MM.1S (cell line): ENCODE data around the gene THOC2.

Experiments
- DNase-seq: peaks from one replicate; pipeline ENCODE4 v3.0.0-alpha.2; 2015
- H2AFZ ChIP-seq: fragments of 300-600 bp; sonication (generic); 2 replicates; pipeline ENCODE4 v1.6.0; 2016; ENCODE audit warnings: antibody characterized with exemption, low read length
- H3F3A ChIP-seq: fragments of 300-600 bp; sonication (generic); 2 replicates; pipeline ENCODE4 v1.6.1; 2016; ENCODE audit warnings: mild to moderate bottlenecking, antibody characterized with exemption, low read length, moderate library complexity, mixed read lengths; ENCODE audit not compliant: insufficient read depth
- H3K27ac ChIP-seq: fragments of 300-600 bp; sonication (generic); 2 replicates; pipeline ENCODE4 v1.5.1; 2016; ENCODE audit warnings: mild to moderate bottlenecking, low read length
- H3K27me3 ChIP-seq: fragments of 300-600 bp; sonication (generic); replicated peaks from 2 replicates; pipeline ENCODE4 v1.6.0; 2016; ENCODE audit warnings: low read length; ENCODE audit not compliant: insufficient read depth
- H3K36me3 ChIP-seq: fragments of 300-600 bp; sonication (generic); replicated peaks from 2 replicates; pipeline ENCODE4 v1.6.1; 2016; ENCODE audit warnings: mild to moderate bottlenecking, low read length, mixed read lengths; ENCODE audit not compliant: insufficient read depth
- H3K4me1 ChIP-seq: fragments of 300-600 bp; sonication (generic); 2 replicates; pipeline ENCODE4 v1.6.1; 2016; ENCODE audit warnings: low read length, mixed read lengths
- H3K4me2 ChIP-seq: fragments of 300-600 bp; sonication (generic); 2 replicates; pipeline ENCODE4 v1.6.0; 2016; ENCODE audit warnings: low read depth, low read length
- H3K4me3 ChIP-seq: fragments of 300-600 bp; sonication (generic); 2 replicates; pipeline ENCODE4 v1.5.1; 2016; ENCODE audit warnings: low read length, mixed read lengths
- H3K79me2 ChIP-seq: fragments of 300-600 bp; sonication (generic); 2 replicates; pipeline ENCODE4 v1.6.1; 2016; ENCODE audit warnings: mixed run types, low read length, mixed read lengths
- H3K9ac ChIP-seq: fragments of 300-600 bp; sonication (generic); 2 replicates; pipeline ENCODE4 v1.6.1; 2016; ENCODE audit warnings: low read length, mixed read lengths
- H3K9me2 ChIP-seq: fragments of 300-600 bp; sonication (generic); replicated peaks from 2 replicates; pipeline ENCODE4 v1.6.1; 2016; ENCODE audit warnings: mild to moderate bottlenecking, low read length, mixed read lengths; ENCODE audit not compliant: insufficient read depth
- H3K9me3 ChIP-seq: fragments of 300-600 bp; sonication (generic); replicated peaks from 2 replicates; pipeline ENCODE4 v1.6.1; 2016; ENCODE audit warnings: mild to moderate bottlenecking, low read length, mixed read lengths; ENCODE audit not compliant: insufficient read depth
- H4K20me1 ChIP-seq: fragments of 300-600 bp; sonication (generic); 2 replicates; pipeline ENCODE4 v1.6.1; 2016; ENCODE audit warnings: mild to moderate bottlenecking, low read length, moderate library complexity, mixed read lengths; ENCODE audit not compliant: insufficient read depth
- CTCF ChIP-seq: fragments of 300-600 bp; sonication (generic); IDR thresholded peaks from 2 replicates; pipeline ENCODE4 v1.5.1; 2016; ENCODE audit warnings: antibody characterized with exemption, low read length, mixed read lengths
- EZH2 ChIP-seq: fragments of 300-600 bp; sonication (generic); optimal IDR thresholded peaks from 2 replicates; pipeline ENCODE3; 2017; ENCODE audit warnings: low read depth, mild to moderate bottlenecking, antibody characterized with exemption, low read length, mixed read lengths
- EZH2phosphoT487 ChIP-seq: fragments of 300-600 bp; sonication (generic); IDR thresholded peaks from 2 replicates; pipeline ENCODE4 v1.6.1; 2018; ENCODE audit warnings: antibody characterized with exemption, low read length

Gene THOC2

GRCh38 chrX:123742440-123742839 is 9.6 kb upstream of the THOC2 start:
- Histone ChIP-seq H3F3A (no peaks in the 10 kb centered on the region), H3K9me3 (no peaks in the 10 kb centered on the region), H3K4me1 (no peaks in the 10 kb centered on the region), H3K79me2 (no peaks in the 10 kb centered on the region), H4K20me1 (no peaks in the 10 kb centered on the region), H3K9me2 (no peaks in the 10 kb centered on the region), H3K36me3 (no peaks in the 10 kb centered on the region), H3K4me3 (no peak overlapping the region), H3K27me3 (no peaks in the 10 kb centered on the region), H3K9ac (no peak overlapping the region), H2AFZ (no peak overlapping the region), H3K27ac (no peak overlapping the region), H3K4me2 (no peak overlapping the region)
- TF ChIP-seq EZH2phosphoT487 (no peak), EZH2 (no peak), CTCF (no peak)
- no peak for DNase-seq

GRCh38 chrX:123740536-123740935 is 7.7 kb upstream of the THOC2 start:
- H3K9me3 ChIP-seq: no peaks in the 10 kb centered on the region
- TF ChIP-seq EZH2phosphoT487: no peak
- TF ChIP-seq CTCF: no peak
- TF ChIP-seq EZH2: no peak
- no peaks in the 10 kb centered on the region for H3K27me3 ChIP-seq
- H3K36me3 ChIP-seq: no peaks in the 10 kb centered on the region
- H3K27ac ChIP-seq: no peak overlapping the region
- no peak overlapping the region for H2AFZ ChIP-seq
- H3K79me2 ChIP-seq: no peaks in the 10 kb centered on the region
- H4K20me1 ChIP-seq: no peaks in the 10 kb centered on the region
- H3K9me2 ChIP-seq: no peaks in the 10 kb centered on the region
- no peaks in the 10 kb centered on the region for H3F3A ChIP-seq
- DNase-seq: no peak
- no peak overlapping the region for H3K4me2 ChIP-seq
- H3K4me1 ChIP-seq: no peaks in the 10 kb centered on the region
- H3K4me3 ChIP-seq: no peak overlapping the region
- no peak overlapping the region for H3K9ac ChIP-seq

- no peak for TF ChIP-seq CTCF
- no peak for TF ChIP-seq EZH2phosphoT487
- H3K27me3 ChIP-seq: no peaks in the 10 kb centered on the region
- H3K27ac ChIP-seq: no peak overlapping the region
- H4K20me1 ChIP-seq: no peaks in the 10 kb centered on the region
- no peak overlapping the region for H3K4me2 ChIP-seq
- H3K9me3 ChIP-seq: no peaks in the 10 kb centered on the region
- H3K9ac ChIP-seq: no peak overlapping the region
- no peak overlapping the region for H2AFZ ChIP-seq
- no peak for DNase-seq
- H3K79me2 ChIP-seq: no peaks in the 10 kb centered on the region
- no peaks in the 10 kb centered on the region for H3F3A ChIP-seq
- no peaks in the 10 kb centered on the region for H3K9me2 ChIP-seq
- H3K4me1 ChIP-seq: no peaks in the 10 kb centered on the region
- H3K4me3 ChIP-seq: no peak overlapping the region
- H3K36me3 ChIP-seq: no peaks in the 10 kb centered on the region
Observed at GRCh38 chrX:123740006-123740405, 7.2 kb upstream of the THOC2 start.

GRCh38 chrX:123739474-123739873 is 6.6 kb upstream of the THOC2 start:
- Histone ChIP-seq H3K4me1 (no peaks in the 10 kb centered on the region), H3K4me3 (no peak overlapping the region), H3K27me3 (no peaks in the 10 kb centered on the region), H4K20me1 (no peaks in the 10 kb centered on the region), H3F3A (no peaks in the 10 kb centered on the region), H3K4me2 (no peak overlapping the region), H2AFZ (no peak overlapping the region), H3K9ac (no peak overlapping the region), H3K79me2 (no peaks in the 10 kb centered on the region), H3K9me2 (no peaks in the 10 kb centered on the region), H3K36me3 (no peaks in the 10 kb centered on the region), H3K9me3 (no peaks in the 10 kb centered on the region), H3K27ac (no peak overlapping the region)
- DNase-seq: no peak
- TF ChIP-seq CTCF (no peak), EZH2phosphoT487 (no peak), EZH2 (no peak)
